HEK293 (cell line): ENCODE results near the gene EYS.

ENCODE experiments used
- CTCF ChIA-PET: fragments of 350-600 bp; formaldehyde crosslinking; extraction: SDS; loops from one replicate; lab custom pipeline; 2021; ENCODE audit warnings: antibody characterized with exemption; lab: Yijun Ruan, JAX
- POLR2A ChIA-PET: fragments of 300-600 bp; formaldehyde crosslinking; extraction: SDS; loops from one replicate; lab custom pipeline; 2020; ENCODE audit warnings: antibody characterized with exemption, inconsistent platforms; lab: Yijun Ruan, JAX
- H3K27ac ChIP-seq: fragments of 200-500 bp; sonication (Bioruptor generic); 2 replicates; pipeline ENCODE4 v1.5.1; 2014; ENCODE audit warnings: low read depth, low read length, control low read depth, inconsistent platforms; ENCODE audit errors: extremely low read depth
- H3K36me3 ChIP-seq, 2 experiments: fragments of 200-500 bp in 1 of 2; sonication (Bioruptor generic) in 1 of 2; 1 replicate in 1 of 2; 2 replicates in 1 of 2; pipeline ENCODE4 v1.5.1; 2014 to 2017; ENCODE audit warnings: inconsistent platforms in 2 of 2, low read length in 2 of 2; ENCODE audit not compliant: control insufficient read depth in 2 of 2, insufficient read depth in 1 of 2
- H3K4me1 ChIP-seq: fragments of 200-500 bp; sonication (Bioruptor generic); 2 replicates; pipeline ENCODE4 v1.5.1; 2014; ENCODE audit warnings: mild to moderate bottlenecking, low read length, inconsistent platforms; ENCODE audit not compliant: control insufficient read depth, insufficient read depth
- H3K4me3 ChIP-seq: 2 replicates; pipeline ENCODE4 v1.5.1; 2011; ENCODE audit warnings: low read depth, mild to moderate bottlenecking, control low read depth, low read length, moderate library complexity
- H3K9me3 ChIP-seq: fragments of 200-500 bp; sonication (Bioruptor generic); 2 replicates; pipeline ENCODE4 v1.5.1; 2014; ENCODE audit warnings: low read depth, low read length, inconsistent platforms; ENCODE audit not compliant: control insufficient read depth, insufficient read depth
- ZBTB1 ChIP-seq: fragments of 450-650 bp; formaldehyde crosslinking; IDR thresholded peaks from 2 replicates; pipeline ENCODE4 v1.5.1; 2016; ENCODE audit warnings: missing biosample characterization, missing genetic modification characterization
- ZBTB21 ChIP-seq: fragments of 450-650 bp; formaldehyde crosslinking; IDR thresholded peaks from 2 replicates; pipeline ENCODE4 v1.5.1; 2017; ENCODE audit warnings: missing biosample characterization, missing genetic modification characterization
- ZIC2 ChIP-seq: fragments of 450-650 bp; formaldehyde crosslinking; IDR thresholded peaks from 2 replicates; pipeline ENCODE4 v1.5.1; 2016; ENCODE audit warnings: missing biosample characterization, missing genetic modification characterization
- ZNF114 ChIP-seq: fragments of 450-650 bp; formaldehyde crosslinking; IDR thresholded peaks from 2 replicates; pipeline ENCODE4 v1.5.0; 2017; ENCODE audit warnings: missing biosample characterization, missing genetic modification characterization
- ZNF184 ChIP-seq: fragments of 450-650 bp; IDR thresholded peaks from 2 replicates; pipeline ENCODE4 v1.5.1; 2018; ENCODE audit warnings: missing biosample characterization, mild to moderate bottlenecking, missing genetic modification characterization
- ZNF221 ChIP-seq: fragments of 450-650 bp; formaldehyde crosslinking; IDR thresholded peaks from 2 replicates; pipeline ENCODE4 v1.5.1; 2017; ENCODE audit warnings: missing biosample characterization, missing genetic modification characterization, borderline replicate concordance
- ZNF24 ChIP-seq: fragments of 450-650 bp; formaldehyde crosslinking; IDR thresholded peaks from 2 replicates; pipeline ENCODE4 v1.5.1; 2016; ENCODE audit warnings: missing biosample characterization, missing genetic modification characterization
- ZNF302 ChIP-seq: fragments of 450-650 bp; formaldehyde crosslinking; IDR thresholded peaks from 2 replicates; pipeline ENCODE4 v1.5.1; 2016; ENCODE audit warnings: missing biosample characterization, missing genetic modification characterization, low read depth
- ZNF324 ChIP-seq: fragments of 450-650 bp; formaldehyde crosslinking; IDR thresholded peaks from 2 replicates; pipeline ENCODE4 v1.5.1; 2016; ENCODE audit warnings: missing biosample characterization, missing genetic modification characterization
- ZNF341 ChIP-seq: fragments of 450-650 bp; formaldehyde crosslinking; IDR thresholded peaks from 2 replicates; pipeline ENCODE4; 2016; ENCODE audit warnings: low read depth, missing biosample characterization, missing genetic modification characterization
- ZNF423 ChIP-seq: fragments of 450-650 bp; formaldehyde crosslinking; IDR thresholded peaks from 2 replicates; pipeline ENCODE4 v1.5.1; 2016; ENCODE audit warnings: missing biosample characterization, missing genetic modification characterization
- ZNF544 ChIP-seq: fragments of 450-650 bp; formaldehyde crosslinking; IDR thresholded peaks from 2 replicates; pipeline ENCODE4 v1.5.0; 2017; ENCODE audit warnings: missing biosample characterization, missing genetic modification characterization
- ZNF585B ChIP-seq: fragments of 450-650 bp; formaldehyde crosslinking; IDR thresholded peaks from 2 replicates; pipeline ENCODE4 v1.5.1; 2016; ENCODE audit warnings: missing biosample characterization, missing genetic modification characterization
- ZNF596 ChIP-seq: fragments of 450-650 bp; IDR thresholded peaks from 2 replicates; pipeline ENCODE4 v1.5.0; 2018; ENCODE audit warnings: missing biosample characterization, mild to moderate bottlenecking, missing genetic modification characterization, moderate library complexity
- ZNF600 ChIP-seq: fragments of 450-650 bp; formaldehyde crosslinking; IDR thresholded peaks from 2 replicates; pipeline ENCODE4 v1.5.1; 2016; ENCODE audit warnings: missing biosample characterization, missing genetic modification characterization
- ZNF843 ChIP-seq: fragments of 450-650 bp; formaldehyde crosslinking; IDR thresholded peaks from 2 replicates; pipeline ENCODE4 v1.5.1; 2016; ENCODE audit warnings: missing biosample characterization, missing genetic modification characterization
- ZSCAN16 ChIP-seq: fragments of 450-650 bp; formaldehyde crosslinking; IDR thresholded peaks from 2 replicates; pipeline ENCODE4 v1.5.1; 2016; ENCODE audit warnings: missing biosample characterization, missing genetic modification characterization
- TF ChIP-seq, protein P1 (sequence below): fragments of 450-650 bp; formaldehyde crosslinking; conservative IDR thresholded peaks from 2 replicates; pipeline ENCODE4 v1.5.1; 2016; ENCODE audit warnings: low read depth, missing biosample characterization, missing genetic modification characterization
- TF ChIP-seq, protein P2 (sequence below): sonication (generic); formaldehyde crosslinking; IDR thresholded peaks from 2 replicates; pipeline ENCODE4 v1.8.1; 2022; ENCODE audit warnings: mild to moderate bottlenecking, moderate library complexity, missing genetic modification reagents

EYS gene

GRCh38 chr6:65558071-65558470 lies 149.0 kb downstream of the EYS start (continued):
- TF ChIP-seq, protein P1, sequence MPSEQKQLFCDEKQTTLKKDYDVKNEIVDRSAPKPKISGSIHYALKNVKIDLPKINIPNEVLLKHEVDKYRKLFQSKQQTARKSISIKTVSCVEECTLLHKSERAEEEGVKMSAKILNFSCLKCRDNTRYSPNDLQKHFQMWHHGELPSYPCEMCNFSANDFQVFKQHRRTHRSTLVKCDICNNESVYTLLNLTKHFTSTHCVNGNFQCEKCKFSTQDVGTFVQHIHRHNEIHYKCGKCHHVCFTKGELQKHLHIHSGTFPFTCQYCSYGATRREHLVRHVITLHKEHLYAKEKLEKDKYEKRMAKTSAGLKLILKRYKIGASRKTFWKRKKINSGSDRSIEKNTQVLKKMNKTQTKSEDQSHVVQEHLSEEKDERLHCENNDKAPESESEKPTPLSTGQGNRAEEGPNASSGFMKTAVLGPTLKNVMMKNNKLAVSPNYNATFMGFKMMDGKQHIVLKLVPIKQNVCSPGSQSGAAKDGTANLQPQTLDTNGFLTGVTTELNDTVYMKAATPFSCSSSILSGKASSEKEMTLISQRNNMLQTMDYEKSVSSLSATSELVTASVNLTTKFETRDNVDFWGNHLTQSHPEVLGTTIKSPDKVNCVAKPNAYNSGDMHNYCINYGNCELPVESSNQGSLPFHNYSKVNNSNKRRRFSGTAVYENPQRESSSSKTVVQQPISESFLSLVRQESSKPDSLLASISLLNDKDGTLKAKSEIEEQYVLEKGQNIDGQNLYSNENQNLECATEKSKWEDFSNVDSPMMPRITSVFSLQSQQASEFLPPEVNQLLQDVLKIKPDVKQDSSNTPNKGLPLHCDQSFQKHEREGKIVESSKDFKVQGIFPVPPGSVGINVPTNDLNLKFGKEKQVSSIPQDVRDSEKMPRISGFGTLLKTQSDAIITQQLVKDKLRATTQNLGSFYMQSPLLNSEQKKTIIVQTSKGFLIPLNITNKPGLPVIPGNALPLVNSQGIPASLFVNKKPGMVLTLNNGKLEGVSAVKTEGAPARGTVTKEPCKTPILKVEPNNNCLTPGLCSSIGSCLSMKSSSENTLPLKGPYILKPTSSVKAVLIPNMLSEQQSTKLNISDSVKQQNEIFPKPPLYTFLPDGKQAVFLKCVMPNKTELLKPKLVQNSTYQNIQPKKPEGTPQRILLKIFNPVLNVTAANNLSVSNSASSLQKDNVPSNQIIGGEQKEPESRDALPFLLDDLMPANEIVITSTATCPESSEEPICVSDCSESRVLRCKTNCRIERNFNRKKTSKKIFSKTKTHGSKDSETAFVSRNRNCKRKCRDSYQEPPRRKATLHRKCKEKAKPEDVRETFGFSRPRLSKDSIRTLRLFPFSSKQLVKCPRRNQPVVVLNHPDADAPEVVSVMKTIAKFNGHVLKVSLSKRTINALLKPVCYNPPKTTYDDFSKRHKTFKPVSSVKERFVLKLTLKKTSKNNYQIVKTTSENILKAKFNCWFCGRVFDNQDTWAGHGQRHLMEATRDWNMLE (tag by site-specific recombination) = no peak
- no peak for TF ChIP-seq ZNF423 (tag by site-specific recombination)
- TF ChIP-seq, all 188 proteins: peak for 0

GRCh38 chr6:65557224-65557623 lies 149.8 kb downstream of the EYS start:
- POLR2A ChIA-PET = no interaction called here
- no peak overlapping the region for H3K4me3 ChIP-seq
- H3K27ac ChIP-seq = no peak overlapping the region
- H3K36me3 ChIP-seq = no peaks in the 10 kb centered on the region
- CTCF ChIA-PET = interaction anchor here (0.6 kb wide), 1 partner anchor 27 kb away, joined by 4 read pairs; no protein-coding TSS in a partner anchor
- no peaks in the 10 kb centered on the region for H3K9me3 ChIP-seq
- TF ChIP-seq, protein P2, sequence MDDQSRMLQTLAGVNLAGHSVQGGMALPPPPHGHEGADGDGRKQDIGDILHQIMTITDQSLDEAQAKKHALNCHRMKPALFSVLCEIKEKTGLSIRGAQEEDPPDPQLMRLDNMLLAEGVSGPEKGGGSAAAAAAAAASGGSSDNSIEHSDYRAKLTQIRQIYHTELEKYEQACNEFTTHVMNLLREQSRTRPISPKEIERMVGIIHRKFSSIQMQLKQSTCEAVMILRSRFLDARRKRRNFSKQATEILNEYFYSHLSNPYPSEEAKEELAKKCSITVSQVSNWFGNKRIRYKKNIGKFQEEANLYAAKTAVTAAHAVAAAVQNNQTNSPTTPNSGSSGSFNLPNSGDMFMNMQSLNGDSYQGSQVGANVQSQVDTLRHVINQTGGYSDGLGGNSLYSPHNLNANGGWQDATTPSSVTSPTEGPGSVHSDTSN (CRISPR knock-in tag) = no peak
- TF ChIP-seq ZNF302 = no peak
- TF ChIP-seq ZNF221 (tag by site-specific recombination) = no peak
- no peak for TF ChIP-seq ZIC2 (tag by site-specific recombination)
- no peak for TF ChIP-seq ZNF24
- TF ChIP-seq ZNF600 (tag by site-specific recombination) = no peak
- no peak for TF ChIP-seq ZNF341
- TF ChIP-seq ZNF324 (tag by site-specific recombination) = no peak
- TF ChIP-seq, all 188 proteins: peak for 0
- H3K4me1 ChIP-seq = no peaks in the 10 kb centered on the region

DNA sequence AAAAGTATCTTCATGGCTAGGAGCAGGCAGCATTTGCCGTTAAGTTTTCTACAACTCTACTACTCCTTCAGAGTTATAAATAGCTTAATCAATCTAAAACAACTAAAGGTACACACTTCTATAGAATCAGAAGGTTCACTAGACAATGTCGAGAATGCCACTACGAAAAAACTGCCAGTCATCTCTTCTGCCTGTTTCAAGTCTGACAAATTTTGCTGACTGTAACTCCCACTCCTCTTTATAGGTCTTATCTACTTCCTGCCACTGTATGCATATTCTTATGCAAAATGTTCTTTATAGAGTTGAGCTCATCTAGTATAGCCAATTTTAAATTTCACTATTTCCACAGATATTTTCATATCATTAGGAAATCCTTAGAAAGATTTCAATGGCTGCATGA lies 160.1 kb downstream of the EYS start:
- no peaks in the 10 kb centered on the region for H3K4me1 ChIP-seq
- H3K27ac ChIP-seq = no peak overlapping the region
- H3K9me3 ChIP-seq = no peaks in the 10 kb centered on the region
- TF ChIP-seq ZNF596 (tag by site-specific recombination) (no peak), ZBTB1 (tag by site-specific recombination) (no peak), ZNF114 (tag by site-specific recombination) (no peak), ZNF843 (no peak), ZSCAN16 (tag by site-specific recombination) (no peak), ZNF24 (no peak), ZNF184 (no peak), ZNF544 (tag by site-specific recombination) (no peak), ZNF585B (tag by site-specific recombination) (no peak), ZBTB21 (tag by site-specific recombination) (no peak)
- TF ChIP-seq, all 188 proteins: peak for 0
- ChIA-PET CTCF (no interaction called here), POLR2A (no interaction called here)
- Histone ChIP-seq H3K36me3 (no peaks in the 10 kb centered on the region), H3K4me3 (no peak overlapping the region)
